GM23248 (cell line): ENCODE results near the gene INPPL1. TPM values are rescaled to one million over a fixed set of nuclear protein-coding genes. Genes with fewer than 3 reads are reported as not detected.

Experiments used
- DNase-seq: peaks from one replicate; pipeline ENCODE4 v3.0.0-alpha.2; 2015
- H2AFZ ChIP-seq: fragments of 200-600 bp; sonication (generic); 2 replicates; pipeline ENCODE4 v1.6.1; 2016; ENCODE audit warnings: antibody characterized with exemption
- H3F3A ChIP-seq: fragments of 200-600 bp; sonication (generic); 2 replicates; pipeline ENCODE4 v1.6.1; 2016; ENCODE audit warnings: mild to moderate bottlenecking, antibody characterized with exemption, mixed run types; ENCODE audit not compliant: insufficient read depth
- H3K27ac ChIP-seq: fragments of 200-600 bp; sonication (generic); 2 replicates; pipeline ENCODE4 v1.5.1; 2016; ENCODE audit warnings: mild to moderate bottlenecking
- H3K27me3 ChIP-seq: fragments of 200-600 bp; sonication (generic); replicated peaks from 2 replicates; pipeline ENCODE4 v1.6.1; 2016; ENCODE audit warnings: mild to moderate bottlenecking; ENCODE audit not compliant: insufficient read depth
- H3K36me3 ChIP-seq: fragments of 200-600 bp; sonication (generic); 2 replicates; pipeline ENCODE4 v1.6.1; 2016; ENCODE audit warnings: low read depth, mild to moderate bottlenecking
- H3K4me1 ChIP-seq: fragments of 200-600 bp; sonication (generic); 2 replicates; pipeline ENCODE4 v1.6.1; 2016; ENCODE audit warnings: mild to moderate bottlenecking; ENCODE audit not compliant: insufficient read depth
- H3K4me2 ChIP-seq: fragments of 200-600 bp; sonication (generic); one replicate; pipeline ENCODE4 v1.6.1; 2016; ENCODE audit warnings: mild to moderate bottlenecking; ENCODE audit not compliant: unreplicated experiment
- H3K4me3 ChIP-seq: fragments of 200-600 bp; sonication (generic); 2 replicates; pipeline ENCODE4 v1.5.1; 2016; ENCODE audit warnings: mild to moderate bottlenecking
- H3K79me2 ChIP-seq: fragments of 200-600 bp; sonication (generic); 2 replicates; pipeline ENCODE4 v1.6.1; 2016; ENCODE audit warnings: mild to moderate bottlenecking; ENCODE audit not compliant: insufficient read depth
- H3K9ac ChIP-seq: fragments of 200-600 bp; sonication (generic); 2 replicates; pipeline ENCODE4 v1.6.1; 2016; ENCODE audit warnings: mild to moderate bottlenecking
- H3K9me2 ChIP-seq: fragments of 200-600 bp; sonication (generic); 2 replicates; pipeline ENCODE4 v1.6.1; 2016; ENCODE audit warnings: mixed run types, mild to moderate bottlenecking, moderate library complexity; ENCODE audit not compliant: insufficient read depth
- H3K9me3 ChIP-seq: fragments of 200-600 bp; sonication (generic); one replicate; pipeline ENCODE4 v1.6.1; 2017; ENCODE audit warnings: low read depth
- H4K20me1 ChIP-seq: fragments of 200-600 bp; sonication (generic); 2 replicates; pipeline ENCODE4 v1.6.0; 2016; ENCODE audit not compliant: insufficient read depth
- EZH2 ChIP-seq: fragments of 200-600 bp; sonication (generic); IDR thresholded peaks from 2 replicates; pipeline ENCODE4 v1.6.1; 2018; ENCODE audit warnings: antibody characterized with exemption, mild to moderate bottlenecking; ENCODE audit not compliant: insufficient read depth, poor library complexity, severe bottlenecking
- EZH2phosphoT487 ChIP-seq: fragments of 200-600 bp; sonication (generic); IDR thresholded peaks from 2 replicates; pipeline ENCODE4 v1.6.1; 2018; ENCODE audit warnings: antibody characterized with exemption, moderate library complexity, mild to moderate bottlenecking, low read depth; ENCODE audit not compliant: insufficient read depth
- WGBS, 2 experiments: methylation state at CpG; one replicate each; pipeline ENCODE4 v1.1.6; 2015 to 2017; ENCODE audit warnings: low lambda C conversion rate in 2 of 2, low coverage in 1 of 2; ENCODE audit errors: missing lambda C conversion rate in 2 of 2; 5-methylcytosine and 5-hydroxymethylcytosine counted together
- in situ Hi-C: fragments of 300-500 bp; cut with MboI; formaldehyde crosslinking; loops from 2 replicates; pipeline ENCODE4 v1.15.0; 2020
- polyA plus RNA-seq: library from polyadenylated mRNA; unstranded; fragments of >200 nt; fragmentation: Nextera tagmentation; extraction: Ambion mirVana; gene quantifications from 2 replicates; pipeline ENCODE4 v1.2.1, GENCODE V29; 2016
- total RNA-seq: library from RNA; depleted of rRNA; stranded (reverse); fragments of >200 nt; shearing (Covaris generic); gene quantifications from 2 replicates; pipeline ENCODE4 v1.2.3, GENCODE V29; 2014

INPPL1 gene
- total and polyA plus RNA-seq, 2 experiments from 2014 or later: 28.4 to 68.0 TPM

DNA sequence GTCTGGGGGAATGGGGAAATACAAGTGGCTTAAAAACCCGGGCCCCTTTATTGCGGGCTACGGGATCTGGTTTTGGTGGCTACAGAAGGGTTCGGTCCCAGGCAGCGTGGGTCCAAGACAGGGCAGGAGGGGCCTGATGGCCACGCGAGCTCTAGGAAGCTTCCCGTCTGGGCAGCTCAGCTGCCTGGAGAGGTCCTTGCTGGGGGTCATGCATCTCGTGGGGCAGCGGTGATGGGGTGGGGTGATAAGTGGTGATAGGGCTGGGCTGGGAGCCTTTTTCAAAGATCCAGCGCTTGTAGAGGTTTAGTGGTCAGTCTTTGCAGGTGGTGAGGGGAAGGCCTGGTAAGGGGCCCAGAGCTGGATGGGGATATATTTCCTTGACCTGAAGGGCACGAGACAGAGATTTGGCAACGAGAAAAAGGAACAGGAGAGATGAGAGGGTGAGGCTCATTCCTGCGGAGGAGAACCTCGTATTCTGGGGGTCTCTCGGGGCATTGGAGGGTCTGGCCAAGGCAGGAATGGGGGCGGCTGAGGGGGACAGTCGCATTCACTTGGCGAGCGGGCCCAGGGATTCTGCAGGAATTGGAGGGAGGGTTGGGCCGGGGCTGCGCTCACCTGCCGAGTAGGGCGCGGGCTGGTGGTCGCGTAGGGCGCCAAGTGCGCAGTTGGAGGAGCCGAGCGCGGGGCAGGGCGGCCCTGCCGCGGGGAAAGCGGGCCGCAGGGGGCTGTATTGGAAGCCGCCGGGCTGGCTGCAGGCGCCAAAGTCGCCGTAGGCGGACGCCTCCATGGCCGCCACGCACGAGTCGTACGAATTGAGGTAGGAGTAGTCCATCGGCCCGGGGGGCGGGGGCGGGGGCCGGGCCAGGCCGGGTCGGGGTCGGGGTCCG, 18.8 kb downstream of the INPPL1 start:
- DNase-seq: no peak
- Histone ChIP-seq H3K27me3 (peaks cover 52% of the 10 kb centered on the region), H3K9ac (no peak overlapping the region), H4K20me1 (no peaks in the 10 kb centered on the region), H3F3A (peaks cover 5% of the 10 kb centered on the region; the same call in 1 of the 2 replicates), H3K4me3 (no peak overlapping the region), H2AFZ (no peak overlapping the region), H3K27ac (no peak overlapping the region), H3K9me3 (no peaks in the 10 kb centered on the region), H3K4me1 (no peaks in the 10 kb centered on the region), H3K79me2 (no peaks in the 10 kb centered on the region), H3K4me2 (no peak overlapping the region), H3K9me2 (no peaks in the 10 kb centered on the region), H3K36me3 (peaks cover 3% of the 10 kb centered on the region; the same call in 1 of the 2 replicates)
- 31 to 44% methylated on average over 35 to 50 of the region's 58 CpGs for WGBS, 2 experiments
- 0 out of 2 replicates have a peak, but pooled peaks have one; percentile 24 for TF ChIP-seq EZH2phosphoT487
- no peak for TF ChIP-seq EZH2
- in situ Hi-C loops: no loop called here

DNA sequence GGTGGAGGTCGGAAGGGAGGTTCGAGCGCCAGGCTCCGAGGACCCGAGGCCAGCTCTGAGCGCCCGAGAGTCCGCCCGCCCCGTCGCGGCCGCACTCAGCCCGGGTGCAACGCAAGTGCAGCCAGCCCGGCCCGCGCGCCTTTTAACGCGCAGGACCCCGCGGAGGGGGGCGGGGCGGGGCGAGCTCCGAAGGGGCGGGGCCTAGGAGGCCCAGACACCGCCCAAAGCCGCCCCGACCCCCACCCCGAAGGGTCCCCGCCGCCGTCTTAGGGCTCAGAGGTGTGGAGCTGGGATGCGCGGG, 19.4 kb downstream of the INPPL1 start, which contains the start of gene PHOX2A:
Gene PHOX2A (minus strand): TSS at position 117 of the 301 bp plus-strand sequence. CDS start 172 bp downstream, outside the sequence.
- peak within 1 kb of the TSS; percentile 51; the same call in 1 of the 2 replicates for H3K4me3 ChIP-seq
- DNase-seq: no peak
- H3K9me2 ChIP-seq: no peaks in the 10 kb centered on the region
- no peaks in the 10 kb centered on the region for H3K9me3 ChIP-seq
- H3K9ac ChIP-seq: no peak within 1 kb of the TSS
- no peaks in the 10 kb centered on the region for H3K36me3 ChIP-seq
- no peak within 1 kb of the TSS for H3K27ac ChIP-seq
- peaks cover 52% of the 10 kb centered on the region for H3K27me3 ChIP-seq
- in situ Hi-C loops: no loop called here
- H3K4me1 ChIP-seq: no peaks in the 10 kb centered on the region
- WGBS, 2 experiments: 10% methylated on average over 28 of the region's 37 CpGs; no CpG with 5 or more reads in 1 of the 2 experiments
- no peaks in the 10 kb centered on the region for H3K79me2 ChIP-seq
- TF ChIP-seq EZH2phosphoT487: no peak
- H4K20me1 ChIP-seq: no peaks in the 10 kb centered on the region
- peak within 1 kb of the TSS; percentile 29; the same call in 1 of the 2 replicates for H2AFZ ChIP-seq
- H3K4me2 ChIP-seq: peak within 1 kb of the TSS; percentile 39
- no peaks in the 10 kb centered on the region for H3F3A ChIP-seq

GRCh38 chr11:72244361-72245262, 20.0 kb downstream of the INPPL1 start:
- peak; percentile 98 for TF ChIP-seq EZH2
- TF ChIP-seq EZH2phosphoT487: peak; percentile 79
- H3K79me2 ChIP-seq: no peaks in the 10 kb centered on the region
- H3K27me3 ChIP-seq: peaks cover 52% of the 10 kb centered on the region
- in situ Hi-C loops: no loop called here
- H3K9me2 ChIP-seq: no peaks in the 10 kb centered on the region
- 9 to 12% methylated on average over 43 to 45 of the region's 46 CpGs for WGBS, 2 experiments
- H3K36me3 ChIP-seq: no peaks in the 10 kb centered on the region
- no peak for DNase-seq
- H3K27ac ChIP-seq: no peak overlapping the region
- no peaks in the 10 kb centered on the region for H3K4me1 ChIP-seq
- H3F3A ChIP-seq: no peaks in the 10 kb centered on the region
- H3K9ac ChIP-seq: no peak overlapping the region
- H3K4me2 ChIP-seq: peak overlapping the region; percentile 39
- peak overlapping the region; percentile 51; the same call in 1 of the 2 replicates for H3K4me3 ChIP-seq
- H3K9me3 ChIP-seq: no peaks in the 10 kb centered on the region
- peak overlapping the region; percentile 29; the same call in 1 of the 2 replicates for H2AFZ ChIP-seq
- no peaks in the 10 kb centered on the region for H4K20me1 ChIP-seq

DNA sequence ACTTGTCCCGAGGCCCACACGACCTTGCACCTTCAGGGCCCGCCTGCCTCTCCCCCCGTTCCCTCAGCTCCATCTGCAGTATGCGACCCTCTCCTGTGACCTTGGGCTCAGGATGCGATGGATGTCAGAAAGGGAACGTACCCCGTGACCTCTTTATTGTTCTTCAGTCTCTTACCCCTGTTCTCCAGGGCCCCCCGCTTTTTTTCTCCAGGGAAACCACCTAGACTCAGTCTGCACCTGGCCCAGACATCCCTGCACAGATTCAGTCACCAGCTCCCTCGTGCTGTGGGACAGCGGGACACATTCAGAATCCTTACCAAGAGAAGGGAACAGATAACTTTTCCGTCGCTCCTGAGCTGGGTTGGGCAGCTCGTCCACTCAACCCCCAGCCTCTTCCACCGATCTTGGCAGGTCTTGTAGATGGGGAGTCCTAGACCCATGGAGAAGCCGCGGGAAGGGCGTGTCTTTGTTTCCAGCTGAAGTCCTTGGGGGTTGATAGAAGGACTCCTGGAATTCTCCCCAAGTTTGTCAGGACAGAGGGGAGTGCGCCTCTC, 20.8 kb downstream of the INPPL1 start:
- Histone ChIP-seq H3K9me3 (no peaks in the 10 kb centered on the region), H3K9me2 (no peaks in the 10 kb centered on the region), H3K36me3 (no peaks in the 10 kb centered on the region), H3K4me3 (no peak overlapping the region), H3K4me2 (no peak overlapping the region), H3F3A (no peaks in the 10 kb centered on the region), H2AFZ (no peak overlapping the region), H3K79me2 (no peaks in the 10 kb centered on the region), H3K4me1 (no peaks in the 10 kb centered on the region), H3K27me3 (peaks cover 52% of the 10 kb centered on the region), H3K27ac (no peak overlapping the region), H4K20me1 (no peaks in the 10 kb centered on the region), H3K9ac (no peak overlapping the region)
- in situ Hi-C loops: no loop called here
- peak; percentile 40 for TF ChIP-seq EZH2
- no peak for TF ChIP-seq EZH2phosphoT487
- DNase-seq: no peak
- WGBS, 2 experiments: 16% methylated on average over 19 of the region's 19 CpGs
